Measurements from ENCODE around the gene SH3RF3.

SH3RF3 gene

DNA sequence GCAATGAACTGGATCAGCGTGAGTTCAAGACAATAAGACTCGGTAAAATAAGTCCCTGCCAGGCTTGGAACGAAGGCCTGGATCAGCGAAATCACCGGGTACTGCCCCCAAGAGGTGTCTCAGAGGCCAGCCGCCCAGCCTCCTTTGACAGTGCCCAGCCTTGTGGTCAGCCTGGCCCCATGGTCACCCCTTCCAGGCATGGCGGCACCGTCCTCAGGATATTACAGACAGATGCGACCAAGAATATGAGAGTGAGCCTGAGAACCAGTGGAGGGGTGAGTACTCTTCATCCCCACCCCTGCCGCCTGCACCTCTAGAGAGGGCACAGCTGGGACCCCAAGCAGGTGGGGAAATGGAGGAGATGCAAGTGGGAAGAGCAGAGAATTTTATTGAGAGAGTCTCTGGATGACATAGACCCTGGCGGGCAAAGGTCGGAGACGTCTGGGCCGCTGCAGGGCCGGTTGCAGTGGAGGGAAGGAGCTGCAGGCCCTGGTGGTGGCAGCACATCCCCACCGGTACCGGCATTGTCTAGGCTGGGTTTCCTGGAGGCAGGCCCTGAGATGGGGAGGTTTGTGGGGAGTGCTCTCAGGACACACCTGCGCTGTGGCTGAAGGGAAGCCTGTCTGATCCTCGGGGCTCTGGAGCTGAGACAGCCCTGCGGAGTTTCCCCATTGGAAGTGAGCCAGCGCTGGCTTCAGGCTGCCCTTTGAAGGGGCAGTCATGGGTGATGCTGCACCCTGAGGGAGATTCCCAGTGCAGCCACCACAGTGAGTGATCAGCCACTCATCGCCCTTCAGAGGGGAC, 294.8 kb downstream of the SH3RF3 start:
- no peak for DNase-seq

DNA sequence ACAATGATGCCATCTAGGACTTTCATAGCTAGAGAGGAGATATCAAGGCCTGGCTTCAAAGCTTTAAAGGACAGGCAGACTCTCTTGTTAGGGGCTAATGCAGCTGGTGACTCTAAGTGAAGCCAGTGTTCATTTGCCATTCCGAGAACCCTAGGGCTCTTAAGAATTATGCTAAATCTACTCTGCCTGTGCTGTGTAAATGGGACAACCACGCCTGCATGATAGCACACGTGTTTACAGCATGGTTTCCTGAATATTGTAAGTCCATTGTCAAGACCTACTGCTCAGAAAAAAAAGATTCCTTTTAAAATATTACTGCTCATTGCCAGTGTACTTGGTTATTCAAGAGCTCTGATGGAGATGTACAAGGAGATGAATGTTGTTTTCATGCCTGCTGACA, 296.4 kb downstream of the SH3RF3 start:
- no peak for DNase-seq

DNA sequence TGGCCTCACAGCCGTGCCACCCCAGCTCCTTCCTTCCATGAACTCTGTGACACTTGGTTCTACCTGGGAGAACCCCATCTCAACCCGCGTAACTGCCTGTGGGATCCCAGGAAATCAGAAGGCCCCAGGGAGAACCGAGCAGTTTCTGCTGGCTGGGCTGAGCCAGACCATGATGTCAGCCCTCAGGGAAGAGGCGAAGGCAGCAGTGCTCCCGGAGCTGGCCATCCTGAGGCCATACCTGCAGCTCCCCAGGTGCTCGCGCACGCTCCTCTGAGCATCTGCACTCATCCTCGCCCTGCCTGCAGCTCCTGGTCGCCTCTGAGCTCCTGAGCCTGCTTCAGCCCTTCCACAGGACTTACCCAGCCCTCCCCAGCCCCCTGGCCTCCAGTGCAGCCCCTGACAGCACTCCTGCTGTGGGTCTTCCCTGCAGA, 298.7 kb downstream of the SH3RF3 start:
- DNase-seq = no peak

DNA sequence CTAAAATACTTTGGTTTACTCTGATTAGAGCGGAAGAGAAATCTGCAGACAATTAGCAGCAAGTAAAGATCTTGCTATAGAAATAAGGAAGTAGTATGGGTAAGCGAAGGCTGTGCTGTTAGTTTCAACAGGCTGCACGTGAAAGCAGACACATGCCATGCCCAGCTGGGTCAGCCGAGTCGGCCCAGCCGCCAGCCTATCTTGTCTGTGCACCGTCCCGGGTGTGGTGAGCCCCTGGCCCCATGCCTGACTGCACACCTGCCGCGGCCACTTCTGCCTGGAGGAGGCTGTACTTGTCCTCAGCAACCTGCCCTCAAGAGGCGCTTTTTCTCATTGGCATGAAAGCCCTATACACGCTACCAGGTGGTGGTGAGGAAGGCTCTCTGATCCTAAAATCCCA, 299.3 kb downstream of the SH3RF3 start:
- no peak for DNase-seq

DNA sequence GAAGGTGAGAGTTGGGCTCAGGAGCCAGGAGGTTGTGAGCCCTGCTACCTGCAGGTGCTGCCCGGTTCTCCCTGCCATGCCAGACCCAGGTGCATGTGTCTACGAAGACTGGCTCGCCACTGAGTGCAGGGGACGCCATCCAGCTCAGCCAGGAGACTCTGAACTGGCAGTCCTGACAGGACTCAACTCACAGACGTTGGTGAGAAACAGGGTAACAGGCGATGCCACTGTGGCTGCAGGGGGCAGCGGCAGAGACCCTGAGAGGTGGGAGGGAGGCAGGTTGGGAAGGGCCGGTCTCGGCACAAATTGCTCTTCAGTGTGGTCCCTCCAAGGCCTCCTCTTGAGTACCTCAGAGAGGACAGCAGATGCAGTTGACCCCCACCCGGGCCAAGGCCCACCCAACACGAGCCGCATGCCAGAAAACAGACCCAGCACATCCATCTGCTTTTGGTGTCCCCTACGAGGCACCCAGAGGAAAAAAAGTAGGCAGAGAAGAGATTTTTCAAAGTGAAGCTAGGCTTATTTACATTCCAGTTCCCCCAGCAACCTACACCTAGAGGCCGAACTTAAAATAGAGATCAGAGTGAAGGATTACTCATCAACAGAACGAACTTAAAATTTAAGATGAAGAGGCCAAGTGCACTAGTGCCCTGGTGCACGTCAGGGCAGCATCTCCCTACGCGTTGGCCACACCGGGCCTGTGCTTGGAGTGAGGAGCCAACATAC, 300.0 kb downstream of the SH3RF3 start:
- no peak for DNase-seq

DNA sequence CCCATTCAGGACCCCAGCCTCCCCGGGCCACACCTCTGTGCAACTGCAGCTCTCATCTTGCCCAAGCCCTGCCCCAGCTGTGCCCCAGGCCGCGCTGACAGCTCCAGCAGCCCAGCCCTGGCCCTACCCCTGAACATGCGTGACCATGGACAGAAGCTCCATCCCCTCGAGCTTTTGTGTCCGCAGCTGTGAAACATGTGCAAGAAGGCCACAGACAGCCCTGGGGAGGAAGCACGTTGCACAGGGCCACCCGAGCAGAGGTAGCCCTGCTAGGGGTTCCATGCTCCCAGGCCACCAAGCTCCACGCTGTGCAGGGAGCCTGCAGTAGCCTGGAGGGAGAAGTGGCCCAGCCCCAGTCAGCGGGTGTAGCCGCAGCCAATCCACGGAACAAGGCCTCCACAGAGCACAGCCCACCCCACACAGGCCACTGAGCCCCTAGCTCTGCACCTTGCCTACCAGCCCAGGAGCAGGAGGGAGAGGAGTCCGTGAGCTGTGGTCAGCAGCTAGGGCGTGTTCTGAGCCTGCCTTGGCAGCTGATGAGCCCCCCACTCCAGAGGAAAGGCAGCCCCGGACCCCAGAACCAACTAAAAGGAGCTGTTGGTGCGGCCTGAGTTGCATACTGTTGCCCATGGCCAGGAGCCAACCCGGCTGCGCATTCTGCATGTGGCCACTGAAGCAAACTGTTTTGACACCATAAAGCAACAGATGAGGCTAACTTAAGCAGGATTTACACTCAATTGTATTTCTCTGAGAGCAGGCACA, 300.7 kb downstream of the SH3RF3 start:
- no peak for DNase-seq

DNA sequence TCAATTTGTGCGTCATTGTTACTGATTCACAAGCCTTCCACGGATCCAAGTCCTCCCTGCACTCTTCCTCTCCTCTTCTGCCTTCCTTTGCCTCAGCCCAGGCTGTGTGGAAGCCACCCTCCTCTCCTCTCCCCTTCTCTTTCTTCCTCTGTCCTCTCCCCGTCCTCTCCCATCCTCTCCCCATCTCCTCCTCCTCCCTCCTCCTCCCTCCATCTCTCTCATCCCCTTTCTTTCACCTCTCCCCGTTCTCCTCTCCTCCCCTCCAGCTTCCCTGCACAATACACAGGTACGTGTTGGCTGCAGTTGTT, 301.3 kb downstream of the SH3RF3 start:
- no peak for DNase-seq

DNA sequence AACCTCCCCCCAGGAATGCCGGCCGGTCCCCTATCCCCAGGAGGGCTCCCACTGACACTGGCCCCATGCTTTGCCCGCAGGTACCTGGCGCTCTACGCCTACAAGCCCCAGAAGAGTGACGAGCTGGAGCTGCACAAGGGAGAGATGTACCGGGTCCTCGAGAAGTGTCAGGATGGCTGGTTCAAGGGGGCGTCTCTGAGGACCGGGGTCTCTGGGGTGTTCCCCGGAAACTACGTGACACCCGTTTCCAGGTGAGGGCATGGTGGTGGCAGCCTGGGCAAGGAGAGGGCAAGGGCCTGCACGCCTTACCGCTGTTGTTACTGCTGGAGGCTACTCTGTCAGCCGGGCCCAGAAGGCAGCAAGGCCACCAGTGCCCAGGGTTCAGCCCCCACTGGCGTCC, 303.4 kb downstream of the SH3RF3 start:
- DNase-seq = no peak

DNA sequence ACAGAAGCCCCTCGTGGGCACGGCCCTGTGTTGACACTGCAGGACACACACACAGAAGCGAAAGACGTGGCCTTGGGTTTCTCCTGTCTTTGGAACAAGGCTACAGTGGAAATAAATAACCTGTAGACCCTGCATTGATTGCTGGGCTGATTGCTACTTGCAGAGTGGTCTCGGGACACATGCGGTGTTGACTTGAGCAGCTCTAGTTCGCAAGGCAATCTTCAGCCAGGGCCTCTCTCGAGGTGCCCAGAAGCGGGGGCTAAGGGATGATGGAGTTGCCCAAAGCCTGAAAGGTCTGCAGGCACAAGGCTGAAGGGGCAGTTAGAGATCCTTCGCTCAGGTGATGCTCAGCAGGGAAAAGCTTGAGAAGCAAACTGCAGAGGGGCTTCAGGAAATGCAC, 304.5 kb downstream of the SH3RF3 start:
- DNase-seq = no peak

DNA sequence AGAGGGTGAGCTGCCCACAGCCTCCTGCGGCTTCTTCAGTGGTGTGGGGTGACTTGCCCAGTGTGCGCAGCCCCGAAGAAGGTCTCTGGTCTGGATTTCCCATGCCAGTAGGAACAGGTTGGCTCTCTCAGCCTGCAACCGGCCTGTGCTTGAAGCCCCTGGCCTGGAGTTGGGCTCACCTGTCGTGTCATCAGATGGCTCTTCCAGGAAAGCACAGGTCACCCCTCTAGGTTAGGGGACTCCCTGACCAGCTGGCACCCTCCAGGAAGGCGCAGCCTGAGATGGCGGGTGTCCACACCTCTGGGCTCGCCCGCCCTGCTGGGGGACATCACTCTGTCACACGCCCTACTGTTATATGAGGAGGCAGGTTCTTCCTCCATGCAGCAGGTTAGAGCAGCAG, 304.9 kb downstream of the SH3RF3 start:
- DNase-seq = no peak

DNA sequence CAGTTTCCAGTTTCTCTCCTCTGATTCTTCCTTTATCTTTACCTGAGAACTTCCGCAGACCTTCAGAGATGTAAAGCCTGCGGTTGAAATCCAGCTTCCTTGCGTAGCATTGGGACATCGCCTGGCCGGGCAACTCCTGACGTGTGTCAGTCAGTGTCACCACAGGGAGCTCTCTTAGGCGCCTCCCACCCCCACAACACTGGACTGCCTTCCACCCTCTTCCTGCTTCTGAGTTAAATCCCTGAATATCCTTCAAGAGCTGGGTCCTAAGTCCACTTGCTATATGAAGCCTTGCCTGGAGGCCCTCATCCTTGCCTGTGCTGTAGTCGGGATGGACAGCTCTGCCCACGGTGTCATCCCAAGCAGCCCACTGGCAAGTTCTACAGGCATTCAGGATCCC, 305.3 kb downstream of the SH3RF3 start:
- no peak for DNase-seq

DNA sequence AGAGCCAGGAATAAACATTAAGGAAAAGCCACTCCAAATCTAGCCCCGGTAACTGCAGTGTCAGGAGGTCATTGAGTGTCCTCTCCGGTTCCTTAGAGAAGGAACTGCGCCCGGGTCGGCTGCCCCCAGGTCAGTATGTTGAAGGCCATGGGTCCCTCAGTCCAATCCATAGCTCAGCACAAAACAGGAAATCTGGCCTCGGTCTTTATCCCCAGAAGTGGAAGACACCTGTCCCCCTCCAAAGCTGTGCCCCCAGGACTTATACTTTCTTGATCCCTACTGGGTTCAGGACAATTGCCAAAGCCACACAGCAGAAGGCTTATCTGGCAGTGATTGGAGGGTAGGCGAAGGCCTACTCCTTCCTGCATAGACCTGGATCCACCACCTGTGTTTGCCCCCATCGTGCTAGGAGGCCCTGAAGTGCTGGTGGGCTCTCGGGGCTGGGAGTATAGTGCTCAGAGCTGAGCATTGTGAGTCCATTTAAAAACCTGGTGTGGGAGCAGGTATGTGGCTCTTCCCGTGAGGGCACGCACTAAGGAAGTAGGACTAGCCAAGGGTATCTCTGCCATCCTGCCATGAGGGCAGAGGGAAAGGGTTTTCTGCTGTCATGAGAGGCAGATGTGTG, 306.2 kb downstream of the SH3RF3 start:
- no peak for DNase-seq

DNA sequence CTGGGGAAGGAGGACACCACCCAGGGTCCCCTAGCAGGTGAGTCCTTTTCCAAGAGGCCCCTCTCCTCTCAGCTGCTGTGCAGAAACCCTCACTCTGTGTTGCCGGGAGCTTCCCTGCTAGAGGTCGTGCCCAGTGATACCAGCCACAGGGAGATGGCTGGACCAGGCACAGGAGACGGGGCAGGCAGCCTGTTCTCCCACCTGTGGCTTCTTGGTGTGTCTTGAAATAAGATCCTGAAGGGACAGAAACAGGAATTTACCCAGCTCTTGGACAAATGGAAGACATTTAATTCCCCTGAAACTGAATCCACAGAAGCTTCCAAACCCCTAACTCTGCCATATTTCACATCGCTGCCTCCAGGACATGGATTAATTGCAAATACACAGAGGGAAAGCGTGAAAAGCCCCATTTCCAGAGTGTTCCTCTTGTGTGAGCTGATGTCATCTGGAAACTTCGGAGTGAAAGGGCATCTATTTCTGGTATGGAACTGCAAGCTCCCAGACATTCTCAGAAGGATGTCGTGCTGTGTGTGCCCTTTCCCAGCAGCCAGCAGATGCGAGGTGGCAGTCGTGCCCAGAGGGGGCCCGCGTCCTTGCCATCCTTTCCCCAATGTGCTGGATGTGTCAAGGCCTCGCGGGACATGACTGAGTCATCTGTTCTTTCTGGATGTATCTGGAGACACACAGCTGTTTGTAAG, 307.0 kb downstream of the SH3RF3 start:
- DNase-seq = no peak

DNA sequence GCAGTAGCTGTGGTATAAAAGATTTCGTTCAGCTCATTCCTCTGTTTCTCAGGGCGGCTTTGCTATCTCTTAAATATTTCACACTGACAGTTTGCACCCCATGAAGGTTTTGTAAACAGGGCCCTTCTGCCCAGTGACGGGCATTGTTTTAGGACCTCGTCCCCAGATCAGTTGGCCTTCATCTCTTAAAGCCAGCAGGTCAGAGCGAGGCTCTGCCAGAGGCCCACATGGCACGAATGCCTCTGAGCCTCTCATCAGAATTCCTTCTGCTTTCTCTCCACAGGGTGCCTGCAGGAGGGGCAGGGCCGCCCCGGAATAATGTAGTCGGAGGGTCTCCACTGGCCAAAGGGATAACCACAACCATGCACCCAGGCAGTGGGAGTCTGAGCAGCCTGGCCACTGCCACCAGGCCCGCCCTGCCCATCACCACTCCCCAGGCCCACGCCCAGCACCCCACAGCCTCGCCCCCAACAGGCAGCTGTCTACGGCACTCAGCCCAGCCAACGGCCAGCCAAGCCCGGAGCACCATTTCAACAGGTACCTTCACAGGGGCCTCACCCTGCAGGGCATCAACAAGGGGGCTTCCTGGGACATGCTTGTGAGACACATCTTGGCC, 307.7 kb downstream of the SH3RF3 start:
- DNase-seq = no peak

DNA sequence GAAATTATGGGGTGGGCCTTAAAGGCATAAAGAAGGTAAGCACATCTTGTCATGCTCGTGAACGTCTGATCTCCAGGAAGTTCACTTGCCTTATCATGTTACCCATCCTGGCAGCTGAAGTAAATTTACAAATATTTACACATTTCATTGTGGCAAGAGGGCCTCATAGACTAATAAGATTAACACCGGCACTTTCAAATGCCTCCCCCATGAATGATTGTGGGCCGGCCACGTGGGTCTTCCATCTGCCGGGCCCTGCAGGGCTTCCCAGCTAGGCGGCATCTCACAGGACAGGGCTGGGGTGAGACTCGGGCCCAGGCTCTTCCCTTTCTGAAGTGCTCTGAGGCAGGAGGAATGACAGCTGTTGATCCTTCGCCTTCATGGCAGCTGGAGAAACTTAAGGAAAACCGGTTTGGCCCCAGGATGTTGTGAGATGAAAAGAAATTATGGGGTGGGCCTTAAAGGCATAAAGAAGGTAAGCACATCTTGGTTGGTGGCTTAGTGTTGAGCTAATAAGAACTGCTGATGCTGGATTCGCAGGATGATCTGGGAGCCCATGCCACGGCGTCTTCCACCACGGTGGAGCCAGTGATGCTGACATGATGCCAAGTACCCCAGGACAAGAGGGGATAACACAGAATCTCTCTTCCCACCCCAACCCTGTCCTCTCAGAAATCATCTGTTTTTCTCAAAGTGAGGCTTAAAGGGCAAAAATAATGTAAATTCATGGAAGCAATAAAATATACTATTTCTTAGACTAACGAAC, 308.5 kb downstream of the SH3RF3 start:
- no peak for DNase-seq

DNA sequence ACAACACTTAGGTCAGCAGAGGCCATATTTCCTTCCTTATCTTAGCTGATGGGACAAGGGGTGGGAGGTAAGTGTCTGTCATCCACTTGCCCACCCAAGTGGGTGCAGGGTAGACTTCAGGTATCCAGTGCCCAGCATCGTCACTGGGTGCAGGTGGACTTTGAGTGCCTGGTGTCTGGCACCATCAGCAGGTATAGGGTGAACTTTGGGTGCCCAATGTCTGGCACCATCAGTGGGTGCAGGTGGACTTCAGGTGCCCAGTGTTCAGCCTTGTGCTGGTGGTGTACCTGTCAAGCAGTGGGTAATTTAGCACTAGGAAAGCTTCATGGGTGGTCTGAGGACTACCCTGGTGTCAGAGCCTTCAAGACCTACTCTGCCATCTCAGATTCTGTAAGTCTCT, 309.1 kb downstream of the SH3RF3 start:
- DNase-seq = no peak

DNA sequence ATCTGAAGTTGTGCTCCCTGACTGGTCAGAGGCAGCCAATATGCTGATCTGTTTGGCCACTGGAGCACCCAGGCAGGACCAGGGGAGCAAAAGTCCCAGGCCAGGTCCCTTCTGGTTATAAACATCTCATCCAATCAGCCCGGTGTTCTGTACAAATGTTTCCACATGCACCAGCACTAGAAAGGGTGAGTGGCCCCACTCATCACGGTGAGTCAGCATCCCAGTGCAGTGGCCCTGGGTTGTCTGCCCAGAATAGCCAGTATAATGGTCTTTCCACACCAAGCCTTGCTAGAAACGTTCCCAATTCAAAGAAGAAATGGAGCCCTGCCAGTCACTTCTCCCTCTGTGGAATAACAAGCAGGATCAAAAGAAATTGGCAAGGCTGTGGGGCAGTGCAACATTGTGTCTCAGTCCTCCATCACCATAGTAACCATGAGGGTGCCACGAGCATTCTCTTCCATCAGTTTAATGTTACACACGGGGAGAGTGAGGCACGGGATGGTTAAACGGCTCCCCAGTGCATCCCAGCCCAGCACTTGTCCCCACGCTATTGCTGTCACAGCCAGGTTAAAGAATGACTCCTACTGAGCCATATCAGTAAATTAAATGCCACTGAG, 309.9 kb downstream of the SH3RF3 start:
- peak; percentile 9 for DNase-seq

DNA sequence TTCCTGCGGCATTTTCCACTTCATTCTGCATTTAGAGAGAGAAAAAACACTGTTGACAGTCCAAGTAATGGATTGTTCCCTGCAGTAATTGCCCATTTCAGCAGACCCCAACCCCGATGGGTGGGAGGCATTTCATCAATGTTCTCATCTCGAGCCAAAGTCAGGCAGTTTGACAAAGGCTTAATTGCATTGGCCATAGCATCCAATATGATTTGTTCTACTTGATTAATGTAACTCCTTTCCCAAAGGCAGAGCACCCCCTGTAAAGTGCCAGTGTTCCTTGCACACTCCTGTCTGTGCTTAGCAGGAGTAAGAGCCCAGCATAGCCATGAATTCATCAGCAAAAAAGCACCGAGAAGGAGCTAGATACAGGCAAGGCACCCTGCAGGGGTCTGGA, 310.4 kb downstream of the SH3RF3 start:
- DNase-seq = no peak

DNA sequence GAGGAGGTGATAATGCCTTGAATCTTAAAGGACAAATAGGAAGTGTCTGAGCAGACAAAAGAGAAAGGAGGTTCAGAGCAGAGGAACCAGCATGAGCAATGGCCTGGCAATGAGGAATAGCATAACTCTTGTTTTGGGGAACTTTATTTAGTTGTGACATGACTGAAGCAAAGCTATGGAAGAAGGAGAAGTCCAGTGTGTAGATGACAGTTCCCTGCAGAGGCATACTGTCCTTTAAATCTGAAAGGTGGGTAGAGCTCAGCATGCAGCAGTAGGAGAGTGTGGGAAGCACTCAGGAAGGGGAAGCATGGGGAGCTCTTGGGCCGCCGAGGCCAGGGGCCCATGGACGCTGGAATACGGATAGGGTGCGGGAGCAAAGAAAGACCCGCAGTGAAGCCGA, 311.0 kb downstream of the SH3RF3 start:
- DNase-seq = no peak

DNA sequence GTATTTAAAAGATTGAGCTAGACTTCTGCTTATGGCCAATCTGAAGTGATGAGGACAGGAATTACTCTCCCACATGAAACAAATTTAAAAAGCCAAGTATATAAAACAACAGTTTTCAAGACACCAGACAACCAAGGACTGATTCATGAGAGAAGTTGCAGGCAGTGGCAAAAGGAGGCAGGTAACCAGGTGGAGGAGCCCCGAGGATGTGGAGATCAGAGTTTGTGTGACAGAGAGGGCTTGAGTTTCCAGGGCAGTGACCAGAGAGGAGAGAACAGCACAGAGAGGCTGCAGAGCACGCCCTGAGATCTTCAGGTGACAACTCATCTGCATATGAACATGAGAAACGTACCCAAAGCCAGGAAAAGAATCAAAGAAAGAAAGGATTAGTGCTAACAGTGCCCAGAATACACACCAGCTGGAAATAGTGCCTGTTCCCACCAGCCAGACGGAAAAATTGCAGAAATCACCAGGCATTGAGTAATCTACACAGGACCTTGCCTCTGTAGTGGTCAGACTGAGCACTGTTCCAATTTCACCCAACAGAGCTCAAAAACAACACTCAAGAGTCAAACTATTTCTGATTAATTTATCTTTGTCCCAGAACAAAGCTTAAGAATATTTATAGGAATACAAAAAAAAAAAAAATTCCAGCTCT, 311.6 kb downstream of the SH3RF3 start:
- DNase-seq = no peak
